Tibial nerve (tissue), 3 donors: Measurements from ENCODE around the gene H6PD.

Experiments
- CTCF ChIP-seq, 5 experiments: fragments of 200-600 bp in 3 of 5; fragments of 450-650 bp in 2 of 5; sonication (generic) in 3 of 5; IDR thresholded peaks; one replicate each; pipeline ENCODE4 v1.5.1; 2016 to 2019; ENCODE audit warnings: antibody characterized with exemption in 5 of 5, mild to moderate bottlenecking in 3 of 5, moderate library complexity in 2 of 5
- POLR2A ChIP-seq, 2 donors: fragments of 450-650 bp; IDR thresholded peaks; one replicate each; pipeline ENCODE4 v1.6.1; 2017; ENCODE audit warnings: antibody characterized with exemption in 2 of 2, mild to moderate bottlenecking in 2 of 2, moderate library complexity in 2 of 2

GRCh38 chr1:9253453-9254105 lies 19.0 kb downstream of the H6PD start:
- TF ChIP-seq CTCF (IDR thresholded peaks at IDR 0.05) (no peak), POLR2A (IDR thresholded peaks at IDR 0.05) (no peak)
